Neuronal stem cell (in vitro differentiated cells): ENCODE measurements around the gene FYTTD1.

Source experiments
- DNase-seq: peaks from one replicate; pipeline ENCODE4 v3.0.0-alpha.2; 2013; ENCODE audit warnings: low spot score
- H2AFZ ChIP-seq: one replicate; pipeline ENCODE4 v1.6.1; 2013; ENCODE audit warnings: mild to moderate bottlenecking, low read length, inconsistent platforms
- H2AK5ac ChIP-seq: 2 replicates; pipeline ENCODE4 v1.6.1; 2013; ENCODE audit warnings: low read depth, mild to moderate bottlenecking, inconsistent platforms, low read length, moderate library complexity, mixed read lengths
- H2BK120ac ChIP-seq: 2 replicates; pipeline ENCODE4 v1.6.1; 2013; ENCODE audit warnings: low read depth, mild to moderate bottlenecking, inconsistent platforms, low read length, moderate library complexity, mixed read lengths
- H2BK12ac ChIP-seq: one replicate; pipeline ENCODE4 v1.6.1; 2013; ENCODE audit warnings: low read length, inconsistent platforms
- H2BK15ac ChIP-seq: 2 replicates; pipeline ENCODE4 v1.6.1; 2013; ENCODE audit warnings: mild to moderate bottlenecking, low read length, inconsistent platforms, mixed read lengths
- H2BK5ac ChIP-seq: one replicate; pipeline ENCODE4 v1.6.1; 2013; ENCODE audit warnings: inconsistent platforms, mild to moderate bottlenecking, low read length, moderate library complexity
- H3K14ac ChIP-seq: one replicate; pipeline ENCODE4 v1.6.1; 2013; ENCODE audit warnings: low read length, inconsistent platforms
- H3K18ac ChIP-seq: 2 replicates; pipeline ENCODE4 v1.6.1; 2013; ENCODE audit warnings: low read length, inconsistent platforms
- H3K23ac ChIP-seq: 2 replicates; pipeline ENCODE4 v1.6.1; 2013; ENCODE audit warnings: low read depth, mild to moderate bottlenecking, mixed read lengths, low read length, inconsistent platforms; ENCODE audit not compliant: poor library complexity
- H3K27ac ChIP-seq: replicated peaks from 3 replicates; pipeline ENCODE4 v1.5.1; 2013; ENCODE audit warnings: low read length, inconsistent platforms
- H3K27me3 ChIP-seq, 3 experiments: 2 replicates each; pipeline ENCODE4 v1.6.1; 2013; ENCODE audit warnings: low read length in 3 of 3, mild to moderate bottlenecking in 2 of 3, inconsistent platforms in 1 of 3, low read depth in 1 of 3, mixed read lengths in 1 of 3, moderate library complexity in 1 of 3; ENCODE audit not compliant: control insufficient read depth in 3 of 3, insufficient read depth in 3 of 3
- H3K36me3 ChIP-seq, 2 donors: replicated peaks in 1 of 2; 2 replicates each; pipeline ENCODE4 v1.6.1; 2013; ENCODE audit warnings: low read length in 2 of 2; ENCODE audit not compliant: control insufficient read depth in 2 of 2, insufficient read depth in 2 of 2
- H3K4ac ChIP-seq: 2 replicates; pipeline ENCODE4 v1.6.1; 2013; ENCODE audit warnings: inconsistent platforms, mild to moderate bottlenecking, low read length, moderate library complexity
- H3K4me1 ChIP-seq, 2 donors: 1 replicate in 1 of 2; 2 replicates in 1 of 2; pipeline ENCODE4 v1.6.1; 2013; ENCODE audit warnings: low read length in 2 of 2, low read depth in 1 of 2; ENCODE audit not compliant: control insufficient read depth in 2 of 2, insufficient read depth in 1 of 2
- H3K4me2 ChIP-seq: one replicate; pipeline ENCODE4 v1.6.1; 2013; ENCODE audit warnings: mild to moderate bottlenecking, low read length, inconsistent platforms; ENCODE audit not compliant: insufficient read depth, poor library complexity, severe bottlenecking
- H3K4me3 ChIP-seq, 2 donors: 2 replicates each; pipeline ENCODE4 v1.5.1; 2013; ENCODE audit warnings: low read length in 2 of 2, mild to moderate bottlenecking in 2 of 2, inconsistent platforms in 1 of 2, moderate library complexity in 1 of 2
- H3K79me1 ChIP-seq: one replicate; pipeline ENCODE4 v1.6.1; 2013; ENCODE audit warnings: low read depth, mild to moderate bottlenecking, inconsistent platforms, low read length, moderate library complexity
- H3K9ac ChIP-seq: one replicate; pipeline ENCODE4 v1.6.1; 2013; ENCODE audit warnings: mild to moderate bottlenecking, low read depth, low read length, inconsistent platforms; ENCODE audit not compliant: poor library complexity
- H3K9me3 ChIP-seq, 2 donors: replicated peaks in 1 of 2; 2 replicates each; pipeline versions ENCODE3 to v1.6.1; 2013; ENCODE audit warnings: low read length in 2 of 2, mild to moderate bottlenecking in 2 of 2, inconsistent platforms in 1 of 2, low read depth in 1 of 2, mixed read lengths in 1 of 2, moderate library complexity in 1 of 2; ENCODE audit not compliant: control insufficient read depth in 2 of 2, insufficient read depth in 1 of 2
- H4K8ac ChIP-seq: one replicate; pipeline ENCODE4 v1.6.1; 2013; ENCODE audit warnings: low read depth, mild to moderate bottlenecking, inconsistent platforms, low read length, moderate library complexity
- H4K91ac ChIP-seq: one replicate; pipeline ENCODE4 v1.6.1; 2013; ENCODE audit warnings: low read length, low read depth, mild to moderate bottlenecking, inconsistent platforms; ENCODE audit not compliant: poor library complexity
- WGBS, 2 donors: extraction: QIAGEN DNeasy Blood & Tissue Kit; methylation state at CpG; one replicate each; pipeline ENCODE4 v1.1.7; 2013; ENCODE audit warnings: missing lambda C conversion rate in 2 of 2, mixed read lengths in 1 of 2; ENCODE audit not compliant: insufficient read length in 2 of 2, insufficient replicate concordance in 1 of 2; ENCODE audit errors: extremely low coverage in 2 of 2; 5-methylcytosine and 5-hydroxymethylcytosine counted together

The FYTTD1 gene

GRCh38 chr3:197750396-197750831 is 731 bp downstream of the FYTTD1 start:
- H2BK120ac ChIP-seq, result peak overlapping the region; percentile 65
- H2BK15ac ChIP-seq, result peak overlapping the region; percentile 76
- WGBS, 2 donors, result no CpG with 5 or more reads among the region's 43 CpGs
- DNase-seq, result peak; percentile 43
- peak overlapping the region; percentile 87 for H3K9ac ChIP-seq
- H3K27me3 ChIP-seq, result no peaks in the 10 kb centered on the region
- H3K36me3 ChIP-seq, result no peaks in the 10 kb centered on the region
- no peak overlapping the region for H2AK5ac ChIP-seq
- H4K91ac ChIP-seq, result no peak overlapping the region
- peak overlapping the region; percentile 86 to 90 for H3K4me3 ChIP-seq
- no peak overlapping the region for H3K4ac ChIP-seq
- peak overlapping the region; percentile 2 for H3K14ac ChIP-seq
- peak overlapping the region; percentile 95 for H3K18ac ChIP-seq
- H3K4me2 ChIP-seq, result peak overlapping the region; percentile 80
- peaks cover 2% of the 10 kb centered on the region for H3K79me1 ChIP-seq
- H4K8ac ChIP-seq, result no peak overlapping the region
- peaks cover 4 to 18% of the 10 kb centered on the region in 2 donors for H3K4me1 ChIP-seq
- peak overlapping the region; percentile 90 for H2AFZ ChIP-seq
- peak overlapping the region; percentile 41 for H3K27ac ChIP-seq
- H3K9me3 ChIP-seq, result no peaks in the 10 kb centered on the region
- H2BK5ac ChIP-seq, result peak overlapping the region; percentile 91
- no peak overlapping the region for H3K23ac ChIP-seq
- no peak overlapping the region for H2BK12ac ChIP-seq

- Histone ChIP-seq H3K23ac (no peak overlapping the region), H2BK12ac (no peak overlapping the region), H2AFZ (peak overlapping the region; percentile 90), H2BK120ac (no peak overlapping the region), H3K36me3 (peaks cover 0 to 2% of the 10 kb centered on the region in 2 donors), H2BK15ac (no peak overlapping the region), H3K4me1 (peaks cover 4 to 18% of the 10 kb centered on the region in 2 donors), H3K27ac (no peak overlapping the region), H3K4me3 (peak overlapping the region; percentile 86 to 90), H3K9me3 (no peaks in the 10 kb centered on the region), H2AK5ac (no peak overlapping the region), H4K91ac (no peak overlapping the region), H3K18ac (no peak overlapping the region), H3K4me2 (peak overlapping the region; percentile 80), H3K4ac (no peak overlapping the region), H3K14ac (no peak overlapping the region), H3K27me3 (no peaks in the 10 kb centered on the region), H3K79me1 (peaks cover 2% of the 10 kb centered on the region), H4K8ac (no peak overlapping the region), H2BK5ac (no peak overlapping the region), H3K9ac (peak overlapping the region; percentile 87)
- WGBS, 2 donors, result no CpG with 5 or more reads among the region's 36 CpGs
- no peak for DNase-seq
These were observed 1.4 kb downstream of the FYTTD1 start for GRCh38 chr3:197750858-197751737.

- H3K4me1 ChIP-seq, result peaks cover 4 to 12% of the 10 kb centered on the region in 2 donors
- no peak overlapping the region for H2BK120ac ChIP-seq
- H3K9ac ChIP-seq, result no peak overlapping the region
- no peak overlapping the region for H3K14ac ChIP-seq
- no CpG with 5 or more reads among the region's 5 CpGs for WGBS, 2 donors
- H3K4me3 ChIP-seq, result peak overlapping the region in 1 of 2 donors; percentile 90
- H2AK5ac ChIP-seq, result no peak overlapping the region
- H3K36me3 ChIP-seq, result peaks cover 0 to 12% of the 10 kb centered on the region in 2 donors
- peaks cover 2% of the 10 kb centered on the region for H3K79me1 ChIP-seq
- no peaks in the 10 kb centered on the region for H3K27me3 ChIP-seq
- no peak for DNase-seq
- H3K18ac ChIP-seq, result no peak overlapping the region
- no peak overlapping the region for H2BK5ac ChIP-seq
- H2BK12ac ChIP-seq, result no peak overlapping the region
- no peaks in the 10 kb centered on the region for H3K9me3 ChIP-seq
- H3K4ac ChIP-seq, result no peak overlapping the region
- no peak overlapping the region for H3K4me2 ChIP-seq
- no peak overlapping the region for H3K27ac ChIP-seq
- no peak overlapping the region for H4K91ac ChIP-seq
- no peak overlapping the region for H2AFZ ChIP-seq
- no peak overlapping the region for H2BK15ac ChIP-seq
- H3K23ac ChIP-seq, result no peak overlapping the region
- H4K8ac ChIP-seq, result no peak overlapping the region
These were observed 2.4 kb downstream of the FYTTD1 start for GRCh38 chr3:197752107-197752506.

DNA sequence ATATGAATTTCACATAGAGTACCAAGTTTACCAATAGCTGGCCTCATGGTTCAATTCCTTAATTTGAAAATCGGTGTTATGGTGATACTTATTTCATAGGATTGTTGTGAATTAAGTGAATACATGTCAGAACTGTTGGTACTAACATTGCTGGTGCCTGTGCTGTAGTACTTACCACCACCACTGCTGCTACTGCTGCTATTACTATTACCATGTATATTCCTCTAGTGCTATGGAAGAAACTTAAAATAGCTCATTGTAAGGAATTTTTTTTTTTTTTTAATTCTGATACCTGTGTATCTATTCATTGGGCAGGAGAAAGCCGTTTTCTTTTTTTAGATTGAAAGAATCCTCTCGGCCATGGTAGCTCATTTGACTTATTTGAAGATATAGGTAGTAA is 3.6 kb downstream of the FYTTD1 start:
- H2BK12ac ChIP-seq, result no peak overlapping the region
- H3K36me3 ChIP-seq, result peaks cover 0 to 23% of the 10 kb centered on the region in 2 donors
- peaks cover 0 to 1% of the 10 kb centered on the region in 2 donors for H3K9me3 ChIP-seq
- DNase-seq, result no peak
- H2AK5ac ChIP-seq, result no peak overlapping the region
- H2BK5ac ChIP-seq, result no peak overlapping the region
- H3K4me2 ChIP-seq, result no peak overlapping the region
- H3K18ac ChIP-seq, result no peak overlapping the region
- H2AFZ ChIP-seq, result no peak overlapping the region
- H2BK120ac ChIP-seq, result no peak overlapping the region
- H3K4me1 ChIP-seq, result peaks cover 4 to 9% of the 10 kb centered on the region in 2 donors
- no peak overlapping the region for H3K9ac ChIP-seq
- H3K4ac ChIP-seq, result no peak overlapping the region
- no peak overlapping the region for H3K27ac ChIP-seq
- no peak overlapping the region for H3K23ac ChIP-seq
- no peak overlapping the region for H4K91ac ChIP-seq
- H2BK15ac ChIP-seq, result no peak overlapping the region
- WGBS, 2 donors, result no CpG with 5 or more reads among the region's 3 CpGs
- no peak overlapping the region for H3K4me3 ChIP-seq
- no peak overlapping the region for H3K14ac ChIP-seq
- H4K8ac ChIP-seq, result no peak overlapping the region
- H3K79me1 ChIP-seq, result peaks cover 2% of the 10 kb centered on the region
- no peaks in the 10 kb centered on the region for H3K27me3 ChIP-seq
